Hepatocyte (in vitro differentiated cells): ENCODE data around the gene B3GNT3. TPM values are rescaled to one million over a fixed set of nuclear protein-coding genes. Genes with fewer than 3 reads are reported as not detected.

Experiments
- DNase-seq: peaks from one replicate; pipeline ENCODE4 v3.0.0-alpha.2; 2016; ENCODE audit warnings: low spot score
- H2AFZ ChIP-seq: fragments of 200-600 bp; sonication (generic); 2 replicates; pipeline ENCODE4 v1.6.0; 2016; ENCODE audit warnings: antibody characterized with exemption, mild to moderate bottlenecking
- H3K27ac ChIP-seq: fragments of 200-600 bp; sonication (generic); 2 replicates; pipeline ENCODE4 v1.5.1; 2016; ENCODE audit warnings: mild to moderate bottlenecking
- H3K27me3 ChIP-seq: fragments of 200-600 bp; sonication (generic); 2 replicates; pipeline ENCODE4 v1.6.1; 2016
- H3K36me3 ChIP-seq: fragments of 200-600 bp; sonication (generic); replicated peaks from 2 replicates; pipeline ENCODE4 v1.5.1; 2016; ENCODE audit warnings: low read depth; ENCODE audit not compliant: insufficient read depth
- H3K4me1 ChIP-seq: fragments of 200-600 bp; sonication (generic); 2 replicates; pipeline ENCODE4 v1.5.1; 2016; ENCODE audit warnings: mild to moderate bottlenecking, moderate library complexity; ENCODE audit not compliant: insufficient read depth
- H3K4me2 ChIP-seq: fragments of 200-600 bp; sonication (generic); 2 replicates; pipeline ENCODE4 v1.6.0; 2016
- H3K4me3 ChIP-seq: fragments of 200-600 bp; sonication (generic); 2 replicates; pipeline ENCODE4 v1.5.1; 2016; ENCODE audit warnings: mild to moderate bottlenecking
- H3K79me2 ChIP-seq: fragments of 200-600 bp; sonication (generic); 2 replicates; pipeline ENCODE4 v1.6.0; 2017; ENCODE audit warnings: mild to moderate bottlenecking
- H3K9me2 ChIP-seq: fragments of 200-600 bp; sonication (generic); replicated peaks from 2 replicates; pipeline ENCODE4 v1.6.0; 2017; ENCODE audit warnings: mild to moderate bottlenecking; ENCODE audit not compliant: insufficient read depth
- H3K9me3 ChIP-seq: fragments of 200-600 bp; sonication (generic); 2 replicates; pipeline ENCODE4 v1.5.1; 2016; ENCODE audit warnings: low read depth, mild to moderate bottlenecking
- H4K20me1 ChIP-seq: fragments of 200-600 bp; sonication (generic); 2 replicates; pipeline ENCODE4 v1.6.0; 2016; ENCODE audit warnings: mild to moderate bottlenecking; ENCODE audit not compliant: insufficient read depth, poor library complexity, severe bottlenecking
- CTCF ChIP-seq: fragments of 200-600 bp; sonication (generic); IDR thresholded peaks from 2 replicates; pipeline ENCODE4 v1.5.1; 2016; ENCODE audit warnings: antibody characterized with exemption, mild to moderate bottlenecking; ENCODE audit not compliant: poor library complexity
- EZH2 ChIP-seq: fragments of 200-600 bp; sonication (generic); IDR thresholded peaks from 2 replicates; pipeline ENCODE4 v1.6.1; 2016; ENCODE audit warnings: antibody characterized with exemption, mild to moderate bottlenecking, borderline replicate concordance
- EZH2phosphoT487 ChIP-seq: fragments of 200-600 bp; sonication (generic); IDR thresholded peaks from one replicate; pipeline ENCODE4 v1.6.1; 2018; ENCODE audit warnings: antibody characterized with exemption, mild to moderate bottlenecking, low read depth, moderate library complexity; ENCODE audit not compliant: unreplicated experiment, severe bottlenecking
- WGBS: methylation state at CpG from one replicate; pipeline ENCODE4 v1.1.6; 2016; ENCODE audit warnings: low lambda C conversion rate; ENCODE audit errors: missing lambda C conversion rate; 5-methylcytosine and 5-hydroxymethylcytosine counted together
- polyA plus RNA-seq: library from polyadenylated mRNA; unstranded; fragments of >200 nt; fragmentation: Nextera tagmentation; extraction: Ambion mirVana; gene quantifications from 2 replicates; pipeline ENCODE4 v1.2.1, GENCODE V29; 2016
- total RNA-seq: library from RNA; depleted of rRNA; stranded (reverse); fragments of >200 nt; gene quantifications from 2 replicates; pipeline ENCODE4 v1.2.3, GENCODE V29; 2014

Gene B3GNT3
- total and polyA plus RNA-seq, 2 experiments from 2014 or later, result 14.6 to 19.1 TPM

- no peak overlapping the region for H3K4me3 ChIP-seq
- H3K36me3 ChIP-seq, result no peaks in the 10 kb centered on the region
- H3K4me2 ChIP-seq, result peak overlapping the region; percentile 68
- peak; percentile 90 for DNase-seq
- H4K20me1 ChIP-seq, result no peaks in the 10 kb centered on the region
- TF ChIP-seq CTCF (no peak), EZH2 (no peak), EZH2phosphoT487 (no peak)
- H3K27ac ChIP-seq, result no peak overlapping the region
- no peaks in the 10 kb centered on the region for H3K9me3 ChIP-seq
- 11% methylated on average over 34 of the region's 56 CpGs for WGBS
- peak overlapping the region; percentile 56 for H2AFZ ChIP-seq
- peaks cover 5% of the 10 kb centered on the region for H3K4me1 ChIP-seq
- peaks cover 21% of the 10 kb centered on the region for H3K27me3 ChIP-seq
- no peaks in the 10 kb centered on the region for H3K9me2 ChIP-seq
- H3K79me2 ChIP-seq, result no peaks in the 10 kb centered on the region
Measured at GRCh38 chr19:17841810-17842662, 47.1 kb downstream of the B3GNT3 start.

- H3K4me1 ChIP-seq, result peaks cover 5% of the 10 kb centered on the region
- no peaks in the 10 kb centered on the region for H4K20me1 ChIP-seq
- no peak for DNase-seq
- no peak for TF ChIP-seq CTCF
- 81% methylated on average over 20 of the region's 20 CpGs for WGBS
- no peak overlapping the region for H3K27ac ChIP-seq
- H3K9me3 ChIP-seq, result no peaks in the 10 kb centered on the region
- H3K36me3 ChIP-seq, result no peaks in the 10 kb centered on the region
- no peaks in the 10 kb centered on the region for H3K9me2 ChIP-seq
- H3K79me2 ChIP-seq, result no peaks in the 10 kb centered on the region
- peak overlapping the region; percentile 68 for H3K4me2 ChIP-seq
- no peak overlapping the region for H3K4me3 ChIP-seq
- no peak overlapping the region for H2AFZ ChIP-seq
- peaks cover 21% of the 10 kb centered on the region for H3K27me3 ChIP-seq
Measured at GRCh38 chr19:17842663-17843291, 47.8 kb downstream of the B3GNT3 start.

- H3K79me2 ChIP-seq, result no peaks in the 10 kb centered on the region
- peaks cover 5% of the 10 kb centered on the region for H3K4me1 ChIP-seq
- no peak overlapping the region for H3K4me3 ChIP-seq
- H3K36me3 ChIP-seq, result no peaks in the 10 kb centered on the region
- WGBS, result 88% methylated on average over 8 of the region's 9 CpGs
- no peaks in the 10 kb centered on the region for H3K9me2 ChIP-seq
- no peaks in the 10 kb centered on the region for H4K20me1 ChIP-seq
- H2AFZ ChIP-seq, result no peak overlapping the region
- TF ChIP-seq EZH2phosphoT487 (no peak), EZH2 (no peak), CTCF (no peak)
- DNase-seq, result no peak
- no peaks in the 10 kb centered on the region for H3K9me3 ChIP-seq
- peaks cover 21% of the 10 kb centered on the region for H3K27me3 ChIP-seq
- no peak overlapping the region for H3K4me2 ChIP-seq
- H3K27ac ChIP-seq, result no peak overlapping the region
Measured at GRCh38 chr19:17843292-17843827, 48.4 kb downstream of the B3GNT3 start.
